Measurements from ENCODE around the gene PAXIP1. TPM values are rescaled to one million over a fixed set of nuclear protein-coding genes. Genes with fewer than 3 reads are reported as not detected.

The PAXIP1 gene
- total RNA-seq, 2 donors from 2014 or later = 28.5 to 31.4 TPM

Other genes with a start within 250 kb of the PAXIP1 start
- not detected for gene HTR5A, start 67.2 kb upstream of the PAXIP1 start, total RNA-seq

Data from activated naive CD4-positive, alpha-beta T cell treated with anti-CD3 and anti-CD28 coated beads, Interleukin-2, amount 50 U/mL, for 72 hours (primary cell).